Loucy (cell line): Measurements from ENCODE around the gene PHKG1.

Source experiments
- CTCF ChIP-seq: fragments of 200-600 bp; sonication (generic); conservative IDR thresholded peaks from 2 replicates; pipeline ENCODE4 v1.5.1; 2014; ENCODE audit warnings: mild to moderate bottlenecking, antibody characterized with exemption, low read length
- EZH2phosphoT487 ChIP-seq: fragments of 200-600 bp; IDR thresholded peaks from 2 replicates; pipeline ENCODE4 v1.6.1; 2018; ENCODE audit warnings: antibody characterized with exemption, mild to moderate bottlenecking, moderate library complexity, borderline replicate concordance

- TF ChIP-seq CTCF (no peak), EZH2phosphoT487 (no peak)
Measured at GRCh38 chr7:56110611-56111010, 17.9 kb upstream of the PHKG1 start.
